NK-92 (cell line): Measurements from ENCODE around the gene TIMM13.
"Not testable (repeated sequence)": the region's sequence is repeated elsewhere in the genome, so short reads cannot be mapped to it uniquely, and the experiment has no call there.

ENCODE experiments used
- DNase-seq: peaks from one replicate; lab custom pipeline; 2025; ENCODE audit not compliant: unreplicated experiment; lab: John Stamatoyannopoulos, UW

TIMM13 gene

DNA sequence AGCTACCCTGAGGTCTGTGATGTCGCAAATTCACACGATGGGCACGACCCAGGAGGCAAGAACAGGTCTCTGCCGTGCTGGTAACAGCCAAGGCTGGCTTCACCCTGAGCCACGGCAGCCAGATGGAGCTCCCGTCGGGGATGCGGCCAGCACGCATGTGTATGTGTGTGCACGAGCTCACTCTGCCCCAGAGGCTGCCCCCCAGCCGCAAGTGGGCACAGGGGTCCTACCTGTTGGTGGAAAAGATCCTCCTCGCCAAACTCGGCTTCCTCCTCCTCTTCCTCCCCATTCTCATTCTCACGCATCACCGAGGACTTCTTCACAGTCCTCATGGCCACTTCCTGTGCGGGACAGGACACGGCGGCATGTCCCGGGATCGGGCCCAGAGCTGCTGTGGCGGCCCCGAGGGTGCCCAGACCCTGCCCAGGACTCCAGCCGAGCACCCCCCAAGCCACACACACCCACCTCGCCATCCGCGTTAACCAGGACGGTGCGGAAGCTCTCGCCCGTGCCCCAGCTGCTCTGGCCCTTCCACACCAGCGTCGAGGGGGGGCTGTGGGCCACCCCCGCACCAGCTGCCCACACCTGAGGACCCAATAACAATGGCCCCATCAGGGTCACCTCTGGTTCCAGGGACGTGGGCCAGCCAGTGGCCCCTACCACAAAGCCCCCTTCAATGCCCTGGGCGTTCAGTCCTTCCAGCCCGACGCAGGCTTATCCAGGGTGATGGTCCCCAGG lies 4.1 kb upstream of the TIMM13 start:
- DNase-seq: no peak

DNA sequence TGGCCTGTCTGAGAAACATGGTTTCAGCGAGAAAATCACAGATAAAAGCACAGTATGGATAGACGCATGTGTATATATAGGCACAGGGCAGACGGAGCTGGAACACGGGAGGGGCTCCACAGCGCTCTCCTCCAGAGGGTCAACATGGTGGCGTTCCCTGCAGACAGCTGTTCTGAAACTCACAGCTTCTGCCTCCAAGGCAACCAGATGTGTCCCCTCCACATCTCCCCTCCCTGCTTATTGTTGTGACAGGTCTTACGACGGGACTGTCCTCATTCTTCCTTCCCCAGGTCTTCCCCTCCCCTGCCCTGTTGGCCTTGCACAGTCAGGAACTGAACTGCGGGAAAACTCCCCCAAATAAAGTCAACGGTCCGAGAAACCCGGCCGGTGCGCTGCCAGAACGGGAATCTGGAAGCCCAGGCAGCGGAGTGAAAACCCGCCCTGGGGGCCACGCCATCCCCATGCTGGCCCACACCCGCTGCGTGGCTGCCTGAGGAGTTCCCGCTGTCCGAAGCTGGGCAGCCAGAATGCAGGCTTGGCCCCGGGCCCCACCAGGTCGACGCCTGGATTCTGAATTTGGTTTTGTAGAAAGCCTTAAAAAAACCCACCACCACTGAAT lies 2.6 kb upstream of the TIMM13 start:
- DNase-seq: no peak

DNA sequence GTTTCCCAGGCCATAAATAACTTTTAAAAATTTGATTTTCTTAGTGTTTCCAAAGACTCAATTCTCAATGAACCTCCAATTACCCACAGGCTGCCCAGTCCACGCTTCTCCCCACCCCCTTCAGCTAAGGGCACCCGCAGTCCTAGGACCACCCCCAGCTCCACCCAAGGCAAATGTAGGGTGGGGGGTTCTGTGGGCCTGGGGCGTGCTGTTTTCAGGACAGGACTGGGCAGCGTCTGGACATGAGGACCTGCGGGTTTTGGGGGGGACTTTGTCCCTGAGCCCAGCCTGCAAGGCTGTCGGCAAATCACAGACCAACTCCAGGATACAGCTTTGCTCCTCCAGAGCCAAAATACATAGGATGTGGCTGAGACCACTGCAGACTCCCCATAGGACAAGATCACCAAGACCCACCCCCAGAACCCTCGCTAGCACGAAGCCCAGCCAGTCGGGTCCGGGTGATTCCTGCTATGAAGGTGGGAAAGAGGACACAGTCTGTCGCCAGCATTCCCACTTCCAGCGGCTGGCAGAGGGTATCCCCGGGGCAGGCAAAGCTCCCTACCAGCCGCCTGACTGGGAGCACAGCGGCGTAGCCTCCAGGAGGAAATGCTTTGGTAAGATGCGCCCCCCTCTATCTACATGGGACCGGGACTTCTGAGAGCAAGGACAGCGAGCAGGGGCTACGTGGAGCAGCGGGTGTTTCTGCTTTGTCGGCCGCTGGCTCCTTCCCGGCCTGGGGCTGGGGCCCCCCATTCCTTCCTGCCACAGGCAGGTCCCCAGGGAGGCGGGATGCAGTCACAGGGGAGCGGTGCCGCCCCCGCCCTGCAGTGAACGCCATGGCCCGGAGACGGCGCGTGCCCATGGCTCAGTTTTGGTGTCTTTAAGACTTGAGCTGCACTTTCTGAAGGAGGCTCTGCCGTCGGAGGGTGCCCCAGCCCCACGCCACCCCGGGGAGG lies 1.6 kb upstream of the TIMM13 start:
- DNase-seq: no peak

DNA sequence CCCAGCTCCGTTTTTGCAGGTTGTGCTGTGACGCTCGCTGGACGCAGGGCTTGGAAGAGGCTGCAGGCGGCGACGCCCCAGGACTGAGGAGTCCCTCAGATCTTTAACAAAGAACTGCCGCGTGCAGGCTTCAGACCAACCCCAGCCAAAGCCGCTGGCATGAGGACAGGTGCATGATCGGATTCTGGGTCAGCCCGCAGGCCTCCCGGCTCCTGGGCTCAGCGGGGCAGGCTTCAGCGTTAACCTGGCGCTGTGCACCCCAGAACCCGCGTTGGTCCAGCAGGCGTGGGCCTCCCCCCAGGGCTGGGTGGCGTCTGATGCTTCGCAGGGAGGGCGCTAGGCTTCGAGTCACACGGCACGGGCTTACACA lies 920 bp upstream of the TIMM13 start:
- DNase-seq: no peak

DNA sequence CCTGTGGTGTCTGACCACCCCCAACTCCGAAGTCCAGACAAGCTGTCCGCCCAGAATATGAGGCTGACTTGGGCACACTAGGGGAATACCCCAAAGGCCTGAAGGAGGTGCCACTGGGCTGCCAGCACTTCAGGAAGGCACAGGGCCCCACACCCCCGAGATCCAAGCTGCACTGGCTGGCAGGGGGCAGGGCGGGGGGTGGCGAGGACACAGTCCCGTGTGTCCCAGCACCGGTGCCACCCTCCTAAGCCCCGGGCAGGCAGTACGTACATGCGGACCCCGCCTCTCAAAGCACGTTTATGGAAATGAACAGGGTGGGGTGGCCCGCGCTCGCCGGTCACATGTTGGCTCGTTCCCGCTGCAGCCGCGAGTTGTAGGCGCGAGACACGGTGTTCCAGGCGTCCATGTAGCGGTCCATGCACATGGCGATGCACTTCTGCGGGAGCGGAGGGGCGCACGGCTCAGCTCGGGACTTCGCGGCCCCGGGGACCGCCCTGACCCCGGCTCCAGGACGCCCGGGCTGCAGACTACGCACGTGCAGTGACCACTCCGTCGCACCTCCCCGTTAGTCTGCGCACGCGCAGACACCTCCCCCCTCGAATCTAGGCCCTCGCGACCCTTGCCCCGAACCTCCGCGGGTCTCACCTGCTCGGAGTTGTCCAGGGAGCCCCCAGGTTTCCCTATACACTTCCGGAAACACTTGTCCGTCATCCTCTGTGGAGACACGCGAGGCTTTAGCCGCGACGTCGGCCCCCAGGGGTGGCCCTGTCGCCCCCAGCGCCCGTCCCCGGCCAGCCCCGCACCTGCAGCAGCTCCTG lies 566 bp downstream of the TIMM13 start:
- DNase-seq: no peak

DNA sequence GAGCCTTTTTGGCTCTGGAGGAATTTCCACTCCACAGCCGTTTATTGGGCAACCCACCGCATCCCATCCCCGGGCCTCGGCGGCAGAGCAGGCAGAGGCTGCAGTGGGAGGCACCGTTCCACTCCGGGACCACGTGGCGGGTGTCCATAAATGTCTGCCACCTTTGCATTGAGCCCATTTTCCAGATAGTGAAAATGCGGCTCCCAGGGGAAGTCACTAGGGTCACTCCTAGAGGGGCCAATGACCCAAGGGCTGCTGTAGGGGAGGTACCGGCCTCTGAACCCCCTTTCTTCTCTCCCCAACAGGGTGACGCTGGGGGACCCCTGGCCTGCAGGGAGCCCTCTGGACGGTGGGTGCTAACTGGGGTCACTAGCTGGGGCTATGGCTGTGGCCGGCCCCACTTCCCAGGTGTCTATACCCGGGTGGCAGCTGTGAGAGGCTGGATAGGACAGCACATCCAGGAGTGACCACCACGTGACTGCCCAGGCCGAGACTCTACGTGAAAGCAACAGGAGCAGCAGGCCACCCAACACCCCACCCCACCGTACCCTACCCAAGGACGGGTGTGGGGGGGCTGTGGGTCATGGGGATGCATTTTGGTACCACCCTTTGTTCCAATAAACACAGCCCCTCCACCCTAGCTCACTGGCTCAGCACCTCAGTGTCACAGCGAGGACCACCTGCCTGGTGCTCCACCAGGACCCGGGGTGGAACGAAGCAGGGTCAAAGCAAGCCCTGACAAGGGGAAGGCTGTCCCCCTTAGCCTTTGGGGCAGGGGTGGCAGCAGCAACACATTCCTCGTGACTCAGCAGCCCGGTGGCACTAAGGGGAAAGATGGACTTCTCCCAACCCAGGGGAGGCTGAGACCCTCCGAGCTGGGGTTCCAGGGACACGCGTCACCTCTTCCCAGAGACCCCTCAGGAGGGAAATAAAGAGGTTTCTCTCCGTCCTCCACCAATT lies 1.5 kb downstream of the TIMM13 start:
- no peak for DNase-seq

DNA sequence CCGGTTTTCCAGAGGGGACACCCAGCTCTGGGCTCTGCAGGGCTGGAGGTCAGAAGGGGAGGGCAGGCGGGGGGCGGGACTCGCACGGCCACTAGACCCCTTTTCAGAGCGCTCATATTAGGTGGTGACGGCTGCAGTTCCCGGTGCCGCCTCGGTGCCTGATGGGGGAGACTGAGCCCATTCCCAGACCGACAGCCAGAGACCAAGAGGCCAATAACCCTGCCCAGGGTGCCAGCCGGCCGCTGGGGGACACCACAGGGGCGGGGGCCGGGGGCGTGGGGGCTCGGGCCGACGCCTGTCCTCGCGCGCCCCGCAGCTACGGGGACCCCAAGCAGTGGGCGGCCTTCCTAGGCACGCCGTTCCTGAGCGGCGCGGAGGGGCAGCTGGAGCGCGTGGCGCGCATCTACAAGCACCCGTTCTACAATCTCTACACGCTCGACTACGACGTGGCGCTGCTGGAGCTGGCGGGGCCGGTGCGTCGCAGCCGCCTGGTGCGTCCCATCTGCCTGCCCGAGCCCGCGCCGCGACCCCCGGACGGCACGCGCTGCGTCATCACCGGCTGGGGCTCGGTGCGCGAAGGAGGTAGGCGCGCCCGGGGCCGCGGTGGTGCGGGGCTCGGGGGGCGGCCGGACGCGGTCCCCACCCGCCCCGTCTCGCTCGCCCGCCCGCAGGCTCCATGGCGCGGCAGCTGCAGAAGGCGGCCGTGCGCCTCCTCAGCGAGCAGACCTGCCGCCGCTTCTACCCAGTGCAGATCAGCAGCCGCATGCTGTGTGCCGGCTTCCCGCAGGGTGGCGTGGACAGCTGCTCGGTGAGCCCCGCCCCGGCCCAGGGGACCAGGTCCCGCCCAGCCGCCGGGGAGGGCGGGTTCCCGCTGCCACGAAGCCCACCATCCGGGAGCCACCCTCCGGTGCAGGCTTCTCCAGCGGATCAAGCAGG lies 2.4 kb downstream of the TIMM13 start:
- DNase-seq: no peak

DNA sequence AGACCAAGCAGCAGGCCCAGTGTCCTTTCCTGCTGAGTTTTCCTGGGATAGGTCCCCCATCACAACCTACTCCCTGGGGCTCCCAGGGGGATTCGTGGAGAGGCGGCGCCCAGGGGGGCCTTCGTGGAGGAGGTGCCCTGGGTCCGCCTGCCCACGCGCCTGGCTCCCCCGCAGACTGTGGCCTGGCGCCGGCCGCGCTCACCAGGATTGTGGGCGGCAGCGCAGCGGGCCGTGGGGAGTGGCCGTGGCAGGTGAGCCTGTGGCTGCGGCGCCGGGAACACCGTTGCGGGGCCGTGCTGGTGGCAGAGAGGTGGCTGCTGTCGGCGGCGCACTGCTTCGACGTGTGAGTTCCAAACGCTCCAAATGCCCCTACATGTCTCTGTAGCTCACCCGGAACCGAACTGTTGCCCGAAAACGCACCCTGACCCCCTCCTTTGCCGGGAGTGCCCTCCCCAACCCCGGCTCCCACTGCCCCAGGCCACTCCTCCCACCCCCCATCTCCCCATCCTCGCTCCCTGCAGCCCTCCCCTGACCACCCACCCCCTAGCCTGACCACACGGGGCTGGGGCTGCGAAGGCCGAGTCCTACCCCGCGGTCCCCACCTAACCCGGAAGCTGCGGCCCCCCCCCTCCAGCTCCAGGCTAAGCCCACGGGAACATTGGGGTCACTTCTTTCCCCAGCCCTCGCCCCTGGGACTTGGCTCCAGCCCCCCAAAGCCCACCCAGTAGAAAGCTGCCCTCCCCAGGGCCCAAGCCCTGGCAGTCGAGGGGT lies 3.3 kb downstream of the TIMM13 start:
- DNase-seq: no peak

DNA sequence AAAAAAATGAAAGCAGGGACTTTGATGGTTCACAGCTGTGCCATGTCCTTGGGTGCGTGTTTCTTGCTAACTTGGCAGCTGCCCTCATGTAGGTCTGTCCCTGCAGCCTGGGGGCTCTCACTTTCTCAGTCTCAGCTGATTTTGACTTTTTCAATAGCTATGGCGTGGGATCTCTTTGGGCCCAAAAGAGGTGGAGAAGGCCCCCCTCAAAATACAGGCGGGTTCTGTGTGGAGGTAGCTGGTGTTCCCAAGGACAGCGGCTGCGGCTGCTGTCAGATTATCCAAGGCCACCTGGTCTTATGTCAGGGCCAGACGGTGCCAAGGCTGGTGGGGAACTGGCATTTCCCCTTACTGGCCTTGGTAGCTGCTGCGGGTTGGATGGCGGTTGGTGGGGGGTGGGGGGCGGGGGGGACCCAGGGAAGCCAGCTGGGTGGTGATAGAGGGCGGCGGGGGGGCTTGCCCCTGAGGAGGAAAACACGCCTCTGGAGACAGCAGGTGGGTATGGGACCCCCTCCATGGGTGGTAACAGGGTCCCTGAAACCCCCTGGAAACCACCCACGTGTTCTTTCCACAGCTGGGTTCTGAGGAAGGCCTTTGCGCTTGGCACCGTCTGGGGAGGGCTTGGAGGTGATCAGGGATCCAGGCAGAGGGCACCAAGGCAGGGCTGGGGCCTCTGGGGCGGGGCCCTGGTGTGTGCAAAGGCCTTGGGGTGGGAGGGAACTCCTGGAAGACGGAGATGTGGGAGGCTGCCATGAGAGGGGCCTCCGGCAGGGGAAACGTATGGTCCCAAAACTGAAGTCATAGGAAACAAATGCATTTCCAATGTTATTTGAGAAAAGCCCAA lies 4.1 kb downstream of the TIMM13 start:
- DNase-seq: no peak

DNA sequence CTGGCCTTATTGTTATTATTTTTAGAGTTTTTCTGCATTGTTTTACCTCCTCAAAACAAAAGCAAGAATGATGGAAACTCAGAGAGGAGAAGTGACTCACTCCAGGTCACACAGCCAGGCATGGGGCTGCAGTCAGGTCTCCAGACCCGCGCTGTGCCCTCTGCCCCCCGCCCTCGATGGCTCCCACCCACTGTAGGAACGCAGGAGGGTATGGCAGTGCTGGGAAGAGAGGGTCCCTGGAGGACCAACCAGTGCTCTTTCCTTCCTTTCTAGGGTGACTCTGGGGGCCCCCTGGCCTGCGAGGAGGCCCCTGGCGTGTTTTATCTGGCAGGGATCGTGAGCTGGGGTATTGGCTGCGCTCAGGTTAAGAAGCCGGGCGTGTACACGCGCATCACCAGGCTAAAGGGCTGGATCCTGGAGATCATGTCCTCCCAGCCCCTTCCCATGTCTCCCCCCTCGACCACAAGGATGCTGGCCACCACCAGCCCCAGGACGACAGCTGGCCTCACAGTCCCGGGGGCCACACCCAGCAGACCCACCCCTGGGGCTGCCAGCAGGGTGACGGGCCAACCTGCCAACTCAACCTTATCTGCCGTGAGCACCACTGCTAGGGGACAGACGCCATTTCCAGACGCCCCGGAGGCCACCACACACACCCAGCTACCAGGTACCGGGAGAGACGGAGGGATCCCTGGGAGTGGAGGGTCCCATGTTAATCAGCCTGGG lies 5.6 kb downstream of the TIMM13 start:
- DNase-seq: no peak

DNA sequence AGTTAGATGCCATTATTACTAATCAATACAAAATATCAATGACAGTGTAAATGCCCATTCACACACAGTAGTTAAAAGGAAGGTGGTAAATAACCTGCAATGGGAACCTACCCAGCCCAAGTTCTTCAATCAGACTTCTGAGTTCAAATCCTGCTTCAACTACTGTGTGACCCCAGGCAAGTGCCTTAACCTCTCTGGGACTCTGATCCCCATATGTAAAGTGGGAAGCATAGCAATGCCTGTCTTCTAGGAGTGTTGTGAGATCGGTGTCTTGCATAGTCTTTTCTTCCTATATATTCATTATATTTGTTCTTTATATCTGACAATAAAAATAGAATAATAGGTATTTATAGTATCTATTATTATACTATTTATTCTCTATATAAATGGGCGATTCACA lies 6.9 kb downstream of the TIMM13 start:
- no peak for DNase-seq

DNA sequence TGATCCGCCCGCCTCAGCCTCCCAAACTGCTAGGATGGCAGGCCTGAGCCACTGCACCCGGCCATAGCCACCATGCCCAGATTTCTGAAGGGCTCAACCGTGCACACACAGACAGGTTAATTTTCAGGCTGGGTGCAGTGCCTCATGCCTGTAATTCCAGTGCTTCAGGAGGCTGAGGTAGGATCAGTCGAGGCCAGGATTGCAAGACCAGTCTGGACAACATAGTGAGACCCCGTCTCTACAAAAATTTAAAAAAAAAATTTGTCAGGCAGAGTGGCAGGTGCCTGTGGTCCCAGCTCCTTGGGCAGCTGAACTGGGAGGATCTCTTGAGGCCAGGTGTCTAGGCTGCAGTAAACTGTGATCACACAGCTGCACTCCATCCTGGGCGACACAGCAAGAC lies 7.6 kb downstream of the TIMM13 start:
- no peak for DNase-seq

DNA sequence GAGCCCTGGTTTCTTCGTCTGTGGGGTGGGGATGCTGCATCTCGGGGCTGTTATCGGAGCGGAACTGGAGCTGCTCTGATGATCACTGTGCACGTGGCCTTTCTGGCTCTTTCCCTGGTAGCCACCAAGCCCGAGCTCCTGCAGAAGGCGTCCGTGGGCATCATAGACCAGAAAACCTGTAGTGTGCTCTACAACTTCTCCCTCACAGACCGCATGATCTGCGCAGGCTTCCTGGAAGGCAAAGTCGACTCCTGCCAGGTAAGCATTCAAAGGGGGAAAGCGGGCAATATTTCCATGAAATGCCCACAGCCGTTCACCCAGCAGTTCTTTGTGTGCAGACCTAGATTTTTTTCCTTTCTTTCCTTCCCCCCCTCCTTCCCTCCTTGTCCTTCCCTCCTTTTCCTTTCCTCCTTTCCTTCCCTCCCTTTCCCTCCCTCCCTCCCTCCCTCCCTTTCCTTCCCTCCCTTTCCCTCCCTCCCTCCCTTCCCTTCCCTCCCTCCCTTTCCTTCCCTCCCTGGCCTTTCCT lies 9.4 kb downstream of the TIMM13 start:
- no peak for DNase-seq

DNA sequence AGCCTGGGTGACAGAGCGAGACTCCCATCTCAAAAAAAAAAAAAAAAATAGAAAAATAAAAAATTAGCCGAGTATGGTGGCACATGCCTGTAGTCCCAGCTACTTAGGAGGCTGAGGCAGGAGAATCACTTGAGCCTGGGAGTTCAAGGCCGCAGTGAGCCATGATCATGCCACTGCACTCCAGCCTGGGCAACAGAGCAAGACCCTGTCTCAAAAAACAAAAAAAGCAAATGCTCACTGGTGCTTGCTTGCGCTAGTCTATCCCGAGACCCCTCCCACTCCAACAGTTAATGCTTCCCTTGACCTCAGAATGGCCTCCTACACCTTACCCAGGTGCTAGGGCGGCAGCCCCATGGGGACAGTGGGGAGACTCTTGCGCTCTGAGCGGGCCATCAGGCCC lies 9.9 kb downstream of the TIMM13 start:
- not testable (repeated sequence) for DNase-seq

DNA sequence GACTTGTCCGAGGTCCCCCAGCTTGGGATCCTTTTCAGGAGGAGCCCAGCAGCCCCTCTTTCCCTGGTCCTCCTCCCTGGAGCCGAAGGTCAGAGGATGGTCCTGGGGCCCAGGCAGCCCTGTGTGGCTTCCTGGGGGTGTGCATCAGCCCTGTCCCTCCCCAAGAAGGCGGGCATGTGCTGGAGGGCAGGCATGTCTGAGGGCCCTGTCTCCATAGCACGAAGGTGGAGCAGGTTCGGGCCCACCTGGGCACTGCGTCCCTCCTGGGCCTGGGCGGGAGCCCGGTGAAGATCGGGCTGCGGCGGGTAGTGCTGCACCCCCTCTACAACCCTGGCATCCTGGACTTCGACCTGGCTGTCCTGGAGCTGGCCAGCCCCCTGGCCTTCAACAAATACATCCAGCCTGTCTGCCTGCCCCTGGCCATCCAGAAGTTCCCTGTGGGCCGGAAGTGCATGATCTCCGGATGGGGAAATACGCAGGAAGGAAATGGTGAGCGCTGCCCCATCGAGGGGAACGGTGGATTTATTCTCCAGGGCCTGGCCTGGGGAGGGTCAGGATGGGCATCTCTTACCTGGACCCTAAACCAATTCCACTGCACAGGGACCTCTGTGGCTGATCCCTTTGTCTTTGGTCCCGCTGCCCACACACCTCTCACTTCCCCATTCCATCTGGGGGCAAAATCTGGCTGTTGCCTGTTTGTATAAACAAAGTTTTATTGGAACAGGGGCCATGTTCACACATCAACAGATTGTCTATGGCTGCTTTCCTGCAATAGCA lies 10.9 kb downstream of the TIMM13 start:
- no peak for DNase-seq

DNA sequence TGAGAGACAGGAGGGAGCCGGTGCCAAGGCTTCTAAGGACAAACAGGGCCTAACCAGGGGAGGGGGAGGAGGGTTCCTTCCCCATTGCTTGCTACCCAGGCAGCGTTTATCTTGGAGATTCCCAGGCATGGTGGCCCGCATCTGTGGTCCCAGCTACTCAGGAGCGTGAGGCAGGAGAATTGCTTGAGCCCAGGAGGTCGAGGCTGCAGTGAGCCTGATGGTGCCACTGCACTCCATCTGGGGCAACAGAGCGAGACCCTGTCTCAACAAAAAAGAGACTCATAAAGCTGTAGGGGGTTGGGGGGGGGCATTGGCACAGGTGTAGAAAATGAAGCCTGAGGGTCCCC lies 11.4 kb downstream of the TIMM13 start:
- DNase-seq: no peak
